Upper lobe of left lung (tissue), 4 donors: ENCODE results near the gene CCDC89.

Source experiments
- POLR2A ChIP-seq, 4 donors: fragments of 450-650 bp; IDR thresholded peaks; one replicate each; pipeline ENCODE4 v1.5.1; 2016 to 2017; ENCODE audit warnings: antibody characterized with exemption in 4 of 4, mild to moderate bottlenecking in 2 of 4
- TF ChIP-seq, protein P1 (sequence below), 6 experiments: fragments of 450-650 bp in 4 of 6; fragments of 200-600 bp in 2 of 6; sonication (generic) in 2 of 6; IDR thresholded peaks; one replicate each; pipeline ENCODE4 v1.5.1; 2016 to 2019; ENCODE audit warnings: antibody characterized with exemption in 6 of 6

GRCh38 chr11:85726381-85726780 is 40.4 kb upstream of the CCDC89 start:
- TF ChIP-seq, protein P1, sequence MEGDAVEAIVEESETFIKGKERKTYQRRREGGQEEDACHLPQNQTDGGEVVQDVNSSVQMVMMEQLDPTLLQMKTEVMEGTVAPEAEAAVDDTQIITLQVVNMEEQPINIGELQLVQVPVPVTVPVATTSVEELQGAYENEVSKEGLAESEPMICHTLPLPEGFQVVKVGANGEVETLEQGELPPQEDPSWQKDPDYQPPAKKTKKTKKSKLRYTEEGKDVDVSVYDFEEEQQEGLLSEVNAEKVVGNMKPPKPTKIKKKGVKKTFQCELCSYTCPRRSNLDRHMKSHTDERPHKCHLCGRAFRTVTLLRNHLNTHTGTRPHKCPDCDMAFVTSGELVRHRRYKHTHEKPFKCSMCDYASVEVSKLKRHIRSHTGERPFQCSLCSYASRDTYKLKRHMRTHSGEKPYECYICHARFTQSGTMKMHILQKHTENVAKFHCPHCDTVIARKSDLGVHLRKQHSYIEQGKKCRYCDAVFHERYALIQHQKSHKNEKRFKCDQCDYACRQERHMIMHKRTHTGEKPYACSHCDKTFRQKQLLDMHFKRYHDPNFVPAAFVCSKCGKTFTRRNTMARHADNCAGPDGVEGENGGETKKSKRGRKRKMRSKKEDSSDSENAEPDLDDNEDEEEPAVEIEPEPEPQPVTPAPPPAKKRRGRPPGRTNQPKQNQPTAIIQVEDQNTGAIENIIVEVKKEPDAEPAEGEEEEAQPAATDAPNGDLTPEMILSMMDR (IDR thresholded peaks at IDR 0.05): no peak
- TF ChIP-seq POLR2A (IDR thresholded peaks at IDR 0.05): no peak
